GM12801 (cell line): Measurements from ENCODE around the gene REN.

Experiments used
- TF ChIP-seq, protein P1 (sequence below): IDR thresholded peaks from one replicate; pipeline ENCODE4 v1.5.1; 2011; ENCODE audit warnings: control low read depth; ENCODE audit not compliant: insufficient read length; ENCODE audit errors: extremely low read depth

REN gene

GRCh38 chr1:204146309-204146708, 19.8 kb downstream of the REN start:
- TF ChIP-seq, protein P1, sequence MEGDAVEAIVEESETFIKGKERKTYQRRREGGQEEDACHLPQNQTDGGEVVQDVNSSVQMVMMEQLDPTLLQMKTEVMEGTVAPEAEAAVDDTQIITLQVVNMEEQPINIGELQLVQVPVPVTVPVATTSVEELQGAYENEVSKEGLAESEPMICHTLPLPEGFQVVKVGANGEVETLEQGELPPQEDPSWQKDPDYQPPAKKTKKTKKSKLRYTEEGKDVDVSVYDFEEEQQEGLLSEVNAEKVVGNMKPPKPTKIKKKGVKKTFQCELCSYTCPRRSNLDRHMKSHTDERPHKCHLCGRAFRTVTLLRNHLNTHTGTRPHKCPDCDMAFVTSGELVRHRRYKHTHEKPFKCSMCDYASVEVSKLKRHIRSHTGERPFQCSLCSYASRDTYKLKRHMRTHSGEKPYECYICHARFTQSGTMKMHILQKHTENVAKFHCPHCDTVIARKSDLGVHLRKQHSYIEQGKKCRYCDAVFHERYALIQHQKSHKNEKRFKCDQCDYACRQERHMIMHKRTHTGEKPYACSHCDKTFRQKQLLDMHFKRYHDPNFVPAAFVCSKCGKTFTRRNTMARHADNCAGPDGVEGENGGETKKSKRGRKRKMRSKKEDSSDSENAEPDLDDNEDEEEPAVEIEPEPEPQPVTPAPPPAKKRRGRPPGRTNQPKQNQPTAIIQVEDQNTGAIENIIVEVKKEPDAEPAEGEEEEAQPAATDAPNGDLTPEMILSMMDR: no peak

GRCh38 chr1:204145033-204145504, 21.1 kb downstream of the REN start:
- TF ChIP-seq, protein P1: no peak

- TF ChIP-seq, protein P1: no peak
Measured at GRCh38 chr1:204143276-204144041, 22.7 kb downstream of the REN start.

- TF ChIP-seq, protein P1: no peak
Measured at GRCh38 chr1:204142032-204142974, 23.8 kb downstream of the REN start.

- TF ChIP-seq, protein P1: no peak
Measured at GRCh38 chr1:204141131-204141530, 25.0 kb downstream of the REN start.

GRCh38 chr1:204139952-204140351, 26.2 kb downstream of the REN start:
- TF ChIP-seq, protein P1: no peak

DNA sequence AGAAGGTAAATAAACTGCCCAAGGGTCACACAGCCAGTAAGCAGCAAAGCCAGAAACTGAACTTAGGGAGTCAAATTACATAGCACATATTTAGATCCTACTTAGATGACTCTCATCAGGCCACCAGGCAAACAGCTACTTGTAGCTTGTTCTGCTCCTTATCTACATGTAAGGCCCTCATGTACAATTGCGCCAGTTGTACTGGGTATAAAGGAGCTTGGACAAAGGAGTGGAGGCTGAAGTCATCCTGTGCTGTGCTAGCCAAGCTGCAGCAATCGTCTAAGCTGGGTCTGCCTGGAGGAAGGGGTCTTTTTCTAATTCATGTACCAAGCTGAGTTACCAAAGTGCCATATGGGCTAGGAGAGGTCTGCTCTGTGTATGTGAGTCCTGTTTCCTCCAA, 27.0 kb downstream of the REN start:
- TF ChIP-seq, protein P1: no peak
